Ureter (tissue), 1 donor: ENCODE data around the gene KDM6A. TPM values are rescaled to one million over a fixed set of nuclear protein-coding genes. Genes with fewer than 3 reads are reported as not detected.
"Not testable (repeated sequence)": the region's sequence is repeated elsewhere in the genome, so short reads cannot be mapped to it uniquely, and the experiment has no call there.

Source experiments
- DNase-seq: peaks from one replicate; pipeline ENCODE4 v3.0.0-alpha.2; 2020; ENCODE audit warnings: low spot score
- total RNA-seq: library from RNA; stranded (reverse); gene quantifications from one replicate; pipeline ENCODE4 v1.2.4, GENCODE V29; 2023
- donor health status: DM: yes; HTN: yes; CAD: no.

The KDM6A gene
- total RNA-seq, 1 donor from 2014 or later = 86.0 TPM

GRCh38 chrX:44961817-44962607, 89.0 kb downstream of the KDM6A start:
- no peak for DNase-seq

GRCh38 chrX:44962944-44963343, 90.0 kb downstream of the KDM6A start:
- DNase-seq = no peak

- no peak for DNase-seq
Observed at GRCh38 chrX:44967221-44967620, 94.2 kb downstream of the KDM6A start.

DNA sequence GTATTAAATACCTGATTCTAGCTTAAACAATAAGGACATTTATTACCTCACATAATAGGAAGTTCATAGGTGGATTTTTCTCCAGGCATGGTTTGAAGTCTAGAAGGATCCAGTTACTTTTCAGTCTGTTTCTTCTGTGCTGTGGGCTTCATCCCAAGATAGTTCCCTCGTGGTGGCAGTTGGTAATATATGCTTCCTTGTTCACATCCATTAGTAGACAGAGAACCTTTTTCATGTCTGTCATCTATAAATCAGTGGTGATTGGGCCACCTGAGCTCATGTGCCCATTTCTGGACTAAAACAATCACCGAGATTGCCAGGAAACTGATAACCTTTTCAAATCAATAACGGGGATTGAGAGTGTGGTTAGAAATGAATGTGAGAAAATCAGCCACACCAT, 97.7 kb downstream of the KDM6A start:
- DNase-seq = no peak

GRCh38 chrX:44971674-44972073, 98.7 kb downstream of the KDM6A start:
- DNase-seq = no peak

DNA sequence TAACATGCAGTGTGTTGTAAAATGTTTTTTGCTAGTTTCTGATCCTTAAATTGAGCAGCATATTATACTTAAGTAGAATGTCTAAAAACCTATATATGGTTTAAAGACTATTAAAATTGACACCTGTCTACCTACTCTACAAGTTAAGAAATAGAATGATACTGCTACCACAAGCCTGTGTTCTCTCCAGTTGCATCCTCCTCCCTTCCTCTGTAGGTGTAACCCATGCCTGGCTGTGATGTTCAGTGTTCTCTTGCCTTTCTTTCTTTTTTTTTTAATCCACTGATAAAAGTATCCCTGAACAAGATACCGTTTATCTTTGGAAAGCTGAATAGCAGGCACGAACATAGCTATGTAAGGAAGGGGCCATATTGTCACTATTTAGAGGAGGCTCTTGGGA, 99.1 kb downstream of the KDM6A start:
- DNase-seq = no peak

- DNase-seq = no peak
Observed at GRCh38 chrX:44973420-44973932, 100.5 kb downstream of the KDM6A start.

DNA sequence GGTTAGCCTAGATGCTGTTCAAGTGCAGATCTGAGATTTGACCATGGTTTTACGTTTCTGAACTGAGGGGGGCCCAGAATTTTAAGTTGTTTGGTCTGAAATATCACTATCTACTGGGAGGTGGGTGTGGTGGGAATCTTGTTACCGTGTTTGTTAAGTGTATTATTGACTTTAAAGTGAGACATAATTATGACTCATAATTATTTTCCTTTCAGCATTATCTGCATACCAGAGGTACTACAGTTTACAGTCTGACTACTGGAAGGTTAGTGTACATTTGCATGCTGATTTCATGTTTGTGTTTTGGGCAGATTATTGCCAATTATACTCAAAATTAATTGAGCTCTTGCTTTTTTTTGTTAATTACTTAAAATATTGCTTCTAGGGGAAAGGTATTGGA, 101.5 kb downstream of the KDM6A start:
- DNase-seq = no peak

DNA sequence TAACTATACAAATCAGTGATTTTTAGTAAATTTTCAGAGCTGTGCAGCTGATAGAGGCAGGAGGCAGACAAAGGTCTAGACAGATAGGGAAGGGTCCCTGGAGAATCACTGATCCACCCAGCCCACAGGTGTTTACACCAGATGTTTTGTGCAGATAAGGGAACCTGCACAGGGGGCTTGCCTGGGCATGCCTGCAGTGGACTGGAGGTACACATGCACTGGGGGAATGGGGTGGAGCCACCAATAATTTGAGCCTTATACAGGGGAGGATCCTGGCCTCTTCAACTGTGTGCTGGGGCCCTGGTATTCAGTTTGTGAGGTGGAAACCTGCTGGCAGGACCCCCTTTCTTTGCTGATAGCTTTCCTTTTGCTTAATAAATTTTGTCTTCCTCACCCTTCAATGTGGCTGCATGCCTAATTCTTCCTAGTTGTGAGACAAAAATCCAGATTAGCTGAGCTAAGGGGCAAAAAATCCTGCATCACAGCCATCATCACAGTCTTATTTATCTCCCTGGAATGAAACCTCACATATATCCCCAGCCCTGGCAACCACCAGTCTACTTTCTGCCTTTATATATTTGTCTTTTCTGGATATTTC, 102.8 kb downstream of the KDM6A start:
- no peak for DNase-seq

- DNase-seq = no peak
Observed at GRCh38 chrX:44978976-44979375, 106.0 kb downstream of the KDM6A start.

- no peak for DNase-seq
Observed at GRCh38 chrX:44980403-44980802, 107.4 kb downstream of the KDM6A start.

DNA sequence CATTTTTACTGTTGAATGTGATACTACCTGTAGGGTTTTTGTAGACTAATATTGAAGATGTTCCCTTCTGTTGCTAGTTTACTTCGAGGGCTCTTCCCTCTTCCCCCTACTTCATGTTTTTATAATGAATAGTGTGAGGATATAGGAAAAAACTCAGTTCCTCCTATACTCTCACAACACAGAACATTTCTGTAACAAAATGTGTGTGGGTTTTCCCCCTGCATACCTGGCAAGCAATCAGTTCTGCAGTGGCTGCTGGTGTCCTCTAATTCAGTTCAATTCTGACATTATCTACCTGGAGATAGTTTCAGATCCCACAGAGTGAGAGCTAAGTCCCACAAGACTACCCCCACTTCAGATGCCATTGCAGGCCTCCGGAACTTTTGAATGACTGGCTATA, 107.9 kb downstream of the KDM6A start:
- no peak for DNase-seq

DNA sequence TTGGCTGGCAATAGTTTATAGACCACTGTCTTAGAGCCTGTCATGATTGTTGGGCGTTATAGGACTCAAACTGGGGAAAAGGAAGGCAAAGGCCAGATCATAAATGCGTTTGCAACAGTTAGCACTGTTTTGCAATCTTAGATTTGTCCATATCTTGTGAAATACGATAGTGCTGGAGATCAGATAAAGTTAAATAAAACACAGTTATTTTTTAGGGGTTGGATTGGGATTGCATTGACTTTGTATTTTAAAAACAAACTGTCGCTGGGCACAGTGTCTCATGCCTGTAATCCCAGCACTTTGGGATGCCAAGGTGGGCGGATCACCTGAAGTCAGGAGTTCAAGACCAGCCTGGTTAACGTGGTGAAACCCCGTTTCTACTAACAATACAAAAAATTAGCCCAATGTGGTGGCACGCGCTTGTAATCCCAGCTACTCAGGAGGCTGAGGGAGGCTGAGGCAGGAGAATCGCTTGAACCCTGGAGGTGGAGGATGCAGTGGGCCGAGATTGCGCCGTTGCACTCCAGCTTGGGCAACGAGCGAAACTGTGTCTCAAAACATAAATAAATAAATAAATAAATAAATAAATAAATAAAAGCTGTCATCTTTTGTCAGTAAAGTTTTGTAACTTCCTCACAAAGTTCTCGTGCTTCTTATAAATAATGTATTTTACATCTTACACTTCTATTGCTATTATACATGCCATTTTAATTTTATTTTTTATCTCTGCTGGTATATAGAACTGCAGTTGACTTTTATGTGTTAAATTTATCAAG, 117.2 kb downstream of the KDM6A start:
- DNase-seq = no peak

DNA sequence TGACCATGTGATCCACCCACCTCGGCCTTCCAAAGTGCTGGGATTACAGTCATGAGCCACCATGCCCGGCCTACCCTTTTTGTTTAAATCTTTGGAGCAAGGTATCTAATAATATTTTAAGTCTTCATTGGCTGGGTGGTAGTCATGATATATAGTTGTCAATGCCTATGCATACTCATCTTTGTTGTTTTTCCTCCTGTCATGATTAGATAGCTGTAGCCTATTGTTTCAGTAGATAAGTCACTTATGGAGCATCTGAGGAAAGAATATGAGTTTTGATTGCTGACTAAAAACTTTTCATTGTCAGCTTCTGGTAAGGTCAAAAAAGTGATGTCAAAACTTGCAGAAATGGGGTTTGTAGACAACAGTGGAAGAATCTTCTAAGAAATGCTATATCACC, 119.8 kb downstream of the KDM6A start:
- no peak for DNase-seq

GRCh38 chrX:44996277-44996676, 123.3 kb downstream of the KDM6A start:
- no peak for DNase-seq

DNA sequence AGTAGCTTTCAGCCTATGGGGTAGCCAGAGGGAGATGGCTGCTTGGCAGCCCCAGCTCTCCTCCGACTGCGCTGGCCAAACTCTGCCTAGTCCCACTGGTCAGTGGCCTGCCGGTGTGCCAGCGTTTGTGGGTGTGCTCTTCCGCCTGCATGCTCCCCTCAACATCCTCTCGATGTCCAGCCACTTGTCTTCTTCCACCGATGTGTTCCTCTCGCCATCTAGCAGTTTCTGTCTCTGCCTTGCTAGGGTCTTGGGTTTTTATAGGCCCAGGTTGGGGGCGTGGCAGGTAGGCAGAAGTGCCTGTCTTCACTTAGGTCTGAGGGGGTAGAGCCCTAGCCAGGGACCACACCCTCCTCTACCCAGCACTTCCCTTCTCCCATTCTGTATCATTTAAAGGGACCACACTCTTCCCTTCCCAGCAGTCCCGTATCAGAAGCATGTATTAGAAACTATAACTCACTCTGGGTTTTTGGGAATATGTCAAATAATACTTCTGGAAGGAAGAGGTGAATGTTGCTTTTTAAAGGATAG, 124.4 kb downstream of the KDM6A start:
- no peak for DNase-seq

GRCh38 chrX:44997888-44998287, 124.9 kb downstream of the KDM6A start:
- no peak for DNase-seq

GRCh38 chrX:44999237-44999636, 126.2 kb downstream of the KDM6A start:
- not testable (repeated sequence) for DNase-seq

GRCh38 chrX:44999872-45000271, 126.9 kb downstream of the KDM6A start:
- DNase-seq = not testable (repeated sequence)

DNA sequence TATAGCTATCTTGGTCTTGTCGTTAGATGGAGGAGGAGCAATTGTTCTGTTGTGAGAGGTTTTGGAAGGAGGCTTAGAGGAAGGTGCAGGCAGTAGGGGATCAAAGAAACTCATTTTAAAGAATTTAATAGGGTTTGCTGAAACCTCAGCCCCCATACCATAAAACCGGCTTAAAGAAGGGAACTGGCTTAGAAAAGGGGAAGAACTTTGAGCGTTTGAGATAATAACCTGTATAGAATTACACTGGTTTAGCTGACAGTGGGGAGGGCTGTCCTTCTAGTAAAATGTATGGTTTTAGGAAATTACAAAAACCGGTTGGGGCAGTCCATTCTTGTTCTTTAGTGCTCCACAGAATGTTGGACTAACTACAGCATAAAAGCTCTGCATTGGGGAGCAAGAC, 128.1 kb downstream of the KDM6A start:
- DNase-seq = no peak

DNA sequence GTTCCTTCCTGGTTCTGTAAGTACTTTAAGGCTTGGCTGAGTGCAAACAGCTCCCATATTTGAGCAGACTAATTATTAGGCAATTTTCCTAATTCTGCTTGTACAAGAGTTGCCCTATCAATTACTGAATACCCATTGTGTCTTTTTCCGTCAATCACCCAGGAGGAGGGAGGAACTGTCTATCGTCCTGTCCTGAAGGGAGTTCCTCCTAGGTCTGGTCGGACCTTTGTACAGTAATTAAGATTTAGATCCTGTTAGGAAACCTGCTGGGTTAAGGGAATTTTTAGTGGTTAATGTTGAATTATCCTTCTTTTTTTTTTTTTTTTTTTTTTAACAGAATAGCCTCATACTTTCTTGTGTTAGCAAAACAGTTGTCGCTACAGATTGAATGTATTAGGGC, 130.1 kb downstream of the KDM6A start:
- DNase-seq = no peak
